Measurements from ENCODE around the gene BICDL2. TPM values are rescaled to one million over a fixed set of nuclear protein-coding genes. Genes with fewer than 3 reads are reported as not detected.

The BICDL2 gene
- total RNA-seq, 3 donors from 2014 or later: 49.1 to 102 (median 75.5) TPM

DNA sequence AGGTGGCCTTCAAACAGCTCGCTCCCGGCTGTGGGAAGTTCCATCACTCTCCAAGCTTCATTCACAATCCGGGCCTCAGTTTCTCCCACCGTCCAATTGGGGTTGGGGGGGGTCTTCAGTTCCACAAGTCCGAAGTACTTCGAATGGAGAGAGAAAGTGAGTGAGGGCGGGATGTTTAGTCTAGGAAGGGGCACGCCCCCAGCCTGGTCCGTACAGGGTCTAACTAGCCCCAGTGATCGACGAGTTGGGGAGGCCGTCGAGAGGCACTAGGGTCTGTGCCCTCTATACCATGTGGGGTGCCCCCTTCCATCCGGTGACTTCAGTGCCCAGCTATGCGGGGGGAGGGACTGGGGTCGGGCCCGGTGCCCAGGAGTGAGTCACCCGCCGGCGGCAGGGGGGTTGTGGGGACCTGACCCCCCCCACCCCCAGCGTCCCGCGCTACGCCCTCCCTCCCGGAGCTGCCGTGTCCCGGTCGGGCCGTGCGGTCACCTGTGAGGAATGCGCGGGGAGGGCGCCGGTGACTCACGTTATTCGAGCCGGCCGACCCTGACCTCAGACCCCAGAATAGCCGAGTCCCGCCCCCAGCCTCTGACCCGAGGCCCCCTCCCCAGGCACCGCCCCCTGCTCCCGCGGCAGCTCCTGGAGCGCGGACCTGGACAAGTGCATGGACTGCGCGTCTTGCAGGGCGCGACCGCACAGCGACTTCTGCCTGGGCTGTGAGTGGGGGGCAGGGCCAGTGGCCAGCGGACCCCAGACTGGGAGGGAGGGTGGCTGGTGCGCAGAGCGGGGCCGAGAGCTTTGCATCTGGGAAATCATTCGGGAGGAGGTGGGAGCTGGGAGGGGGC is 15.9 kb downstream of the BICDL2 start:
- Histone ChIP-seq H3K4me3 (peak overlapping the region; percentile 10), H3K36me3 (ENCODE audit: low read depth) (no peaks in the 10 kb centered on the region), H3K4me1 (ENCODE audit: low read depth) (peaks cover 48% of the 10 kb centered on the region), H3K9me3 (no peaks in the 10 kb centered on the region)
- ATAC-seq (peak; percentile 40), DNase-seq (peak; percentile 62 to 90 (median 84))
- intact Hi-C loops (cut with DNase I, micrococcal nuclease): no loop called here
- TF ChIP-seq, protein P1, sequence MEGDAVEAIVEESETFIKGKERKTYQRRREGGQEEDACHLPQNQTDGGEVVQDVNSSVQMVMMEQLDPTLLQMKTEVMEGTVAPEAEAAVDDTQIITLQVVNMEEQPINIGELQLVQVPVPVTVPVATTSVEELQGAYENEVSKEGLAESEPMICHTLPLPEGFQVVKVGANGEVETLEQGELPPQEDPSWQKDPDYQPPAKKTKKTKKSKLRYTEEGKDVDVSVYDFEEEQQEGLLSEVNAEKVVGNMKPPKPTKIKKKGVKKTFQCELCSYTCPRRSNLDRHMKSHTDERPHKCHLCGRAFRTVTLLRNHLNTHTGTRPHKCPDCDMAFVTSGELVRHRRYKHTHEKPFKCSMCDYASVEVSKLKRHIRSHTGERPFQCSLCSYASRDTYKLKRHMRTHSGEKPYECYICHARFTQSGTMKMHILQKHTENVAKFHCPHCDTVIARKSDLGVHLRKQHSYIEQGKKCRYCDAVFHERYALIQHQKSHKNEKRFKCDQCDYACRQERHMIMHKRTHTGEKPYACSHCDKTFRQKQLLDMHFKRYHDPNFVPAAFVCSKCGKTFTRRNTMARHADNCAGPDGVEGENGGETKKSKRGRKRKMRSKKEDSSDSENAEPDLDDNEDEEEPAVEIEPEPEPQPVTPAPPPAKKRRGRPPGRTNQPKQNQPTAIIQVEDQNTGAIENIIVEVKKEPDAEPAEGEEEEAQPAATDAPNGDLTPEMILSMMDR (IDR thresholded peaks at IDR 0.05): no peak

GRCh38 chr16:3020247-3020603 is 16.5 kb downstream of the BICDL2 start, which contains the start of gene TNFRSF12A:
Gene TNFRSF12A, plus strand, starts transcription at chr16:3020368. Its CDS starts 30 bp downstream, at chr16:3020398.
- Histone ChIP-seq H3K4me1 (ENCODE audit: low read depth) (peaks cover 47% of the 10 kb centered on the region), H3K4me3 (peak within 1 kb of the TSS; percentile 10), H3K36me3 (ENCODE audit: low read depth) (no peaks in the 10 kb centered on the region), H3K9me3 (no peaks in the 10 kb centered on the region)
- TF ChIP-seq, protein P1 (IDR thresholded peaks at IDR 0.05): no peak
- intact Hi-C loops (cut with DNase I, micrococcal nuclease): no loop called here
- peak; percentile 65 for ATAC-seq
- DNase-seq: peak; percentile 85 to 88 (median 87)

- intact Hi-C loops (cut with DNase I, micrococcal nuclease): no loop called here
- Histone ChIP-seq H3K36me3 (ENCODE audit: low read depth) (no peaks in the 10 kb centered on the region), H3K4me1 (ENCODE audit: low read depth) (peaks cover 42% of the 10 kb centered on the region), H3K4me3 (peak overlapping the region; percentile 10), H3K9me3 (no peaks in the 10 kb centered on the region)
- TF ChIP-seq, protein P1 (IDR thresholded peaks at IDR 0.05): no peak
- ATAC-seq: no peak
- no peak for DNase-seq
These were observed 17.0 kb downstream of the BICDL2 start for GRCh38 chr16:3019594-3020246.

DNA sequence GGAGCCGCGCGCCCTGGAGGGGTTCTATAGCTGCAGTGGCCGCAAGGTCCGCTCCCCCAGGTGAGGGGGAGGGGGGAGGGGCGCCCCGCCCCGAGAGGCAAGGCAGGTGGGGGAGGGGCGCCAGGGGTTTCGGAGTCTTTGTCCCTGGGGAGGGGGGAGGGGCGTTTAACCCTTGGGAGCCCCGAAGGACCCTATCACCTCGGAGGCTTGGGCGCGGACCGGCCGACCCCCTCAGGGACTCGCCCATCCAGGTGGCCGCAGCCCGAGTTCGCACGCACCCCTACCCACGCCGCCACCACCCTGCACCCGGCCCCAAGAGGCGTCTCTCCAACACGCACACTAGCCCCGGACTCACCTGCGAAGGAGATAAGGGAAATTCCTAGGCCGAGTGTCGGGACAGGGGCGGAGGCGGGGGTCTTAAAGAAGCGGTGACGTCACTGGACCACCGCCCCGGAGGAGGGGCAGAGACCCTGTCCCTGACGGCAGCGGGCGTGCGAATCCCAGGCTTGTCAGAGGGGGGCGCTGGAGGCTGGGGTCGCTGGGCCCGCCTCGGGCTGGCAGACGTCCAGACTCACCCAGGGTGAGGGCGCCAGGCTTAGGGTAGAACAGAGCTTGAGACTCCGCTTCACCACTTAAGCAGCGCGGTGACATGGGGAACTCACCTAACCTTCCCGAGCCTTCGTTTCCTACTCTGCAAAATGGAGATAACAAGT is 18.8 kb downstream of the BICDL2 start, which contains the start of gene CLDN6:
Gene CLDN6 (minus strand): TSS at position 390 of the 713 bp plus-strand sequence. CDS start 2,162 bp downstream, outside the sequence.
- no peak within 1 kb of the TSS for H3K4me3 ChIP-seq
- TF ChIP-seq, protein P1 (IDR thresholded peaks at IDR 0.05): no peak
- DNase-seq (peak in 1 of 3 donors; percentile 62), ATAC-seq (no peak)
- H3K36me3 ChIP-seq (ENCODE audit: low read depth): no peaks in the 10 kb centered on the region
- H3K4me1 ChIP-seq (ENCODE audit: low read depth): peaks cover 33% of the 10 kb centered on the region
- intact Hi-C loops (cut with DNase I, micrococcal nuclease): no loop called here
- no peaks in the 10 kb centered on the region for H3K9me3 ChIP-seq

- TF ChIP-seq, protein P1 (IDR thresholded peaks at IDR 0.05): no peak
- Histone ChIP-seq H3K36me3 (ENCODE audit: low read depth) (no peaks in the 10 kb centered on the region), H3K9me3 (no peaks in the 10 kb centered on the region), H3K4me1 (ENCODE audit: low read depth) (peaks cover 27% of the 10 kb centered on the region), H3K4me3 (no peak overlapping the region)
- ATAC-seq (no peak), DNase-seq (no peak)
- intact Hi-C loops (cut with DNase I, micrococcal nuclease): no loop called here
These were observed 19.4 kb downstream of the BICDL2 start for GRCh38 chr16:3017344-3017743.
